SHP77 (cell line): ENCODE data around the gene FGL2.
"Not testable (repeated sequence)": the region's sequence is repeated elsewhere in the genome, so short reads cannot be mapped to it uniquely, and the experiment has no call there.

Experiments
- DNase-seq, 2 experiments: peaks; one replicate each; lab custom pipeline; 2025; lab: John Stamatoyannopoulos, UW

FGL2 gene

DNA sequence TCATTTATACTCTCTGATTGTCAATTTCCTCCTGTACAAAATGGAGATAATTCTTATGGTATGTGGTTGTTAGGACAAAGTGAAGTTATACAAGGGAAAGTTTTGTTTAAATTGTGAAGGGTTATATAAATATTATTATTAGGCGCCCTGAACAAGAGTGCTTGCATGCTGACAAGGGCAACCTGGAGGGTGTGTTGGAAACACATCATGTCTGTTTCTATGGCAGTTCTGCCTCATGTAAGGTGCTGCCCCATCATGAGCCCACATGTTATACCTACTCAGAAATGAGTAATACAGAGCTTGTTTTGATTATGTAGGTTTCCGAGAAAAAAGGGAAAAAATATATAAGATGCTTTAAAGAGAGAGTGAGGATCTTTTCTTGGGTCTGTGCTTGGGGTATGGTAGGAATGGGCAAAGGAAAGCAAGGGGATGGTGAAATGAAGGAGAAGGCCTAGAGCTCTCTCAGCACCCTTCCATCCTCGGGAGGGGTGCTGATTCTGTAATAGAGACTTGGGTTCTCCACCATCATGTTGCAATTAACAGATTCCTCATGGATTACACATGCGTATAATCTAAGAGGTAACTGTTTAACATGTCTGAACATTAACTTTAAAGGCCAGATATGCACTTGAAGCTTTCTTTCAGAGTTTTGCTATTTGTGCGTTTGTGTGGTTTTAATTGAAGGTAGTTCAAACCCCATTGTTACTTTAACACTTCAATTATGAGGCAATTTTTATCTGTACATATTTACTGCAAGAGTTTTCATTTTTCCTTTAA, 43.8 kb downstream of the FGL2 start:
- DNase-seq: not testable (repeated sequence)

DNA sequence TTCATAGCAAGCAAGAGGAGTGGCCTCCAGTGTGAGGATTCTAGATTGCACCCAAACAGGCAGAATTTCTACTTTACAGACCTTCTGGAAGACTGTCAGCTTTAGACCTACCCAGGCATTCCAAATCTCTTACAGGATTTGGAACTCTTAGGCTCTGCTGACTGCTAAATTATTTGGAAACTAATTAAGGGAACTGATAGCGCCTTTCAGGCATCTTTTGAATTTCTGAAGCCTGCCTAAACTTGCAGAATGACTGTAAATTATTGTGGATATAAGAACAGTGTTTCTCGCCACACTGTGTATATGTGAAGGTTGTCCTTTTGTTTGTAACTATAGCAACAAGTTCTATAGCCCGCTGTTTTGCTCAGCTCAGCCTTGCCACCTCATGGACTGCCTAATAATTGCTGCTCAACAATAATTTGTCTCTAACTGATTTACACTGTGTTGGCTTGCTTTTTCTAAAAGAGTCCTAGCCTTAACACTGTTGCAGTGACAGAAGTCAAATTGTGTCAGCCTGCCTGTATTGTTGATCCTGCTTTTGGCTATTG, 44.6 kb downstream of the FGL2 start:
- not testable (repeated sequence) for DNase-seq

DNA sequence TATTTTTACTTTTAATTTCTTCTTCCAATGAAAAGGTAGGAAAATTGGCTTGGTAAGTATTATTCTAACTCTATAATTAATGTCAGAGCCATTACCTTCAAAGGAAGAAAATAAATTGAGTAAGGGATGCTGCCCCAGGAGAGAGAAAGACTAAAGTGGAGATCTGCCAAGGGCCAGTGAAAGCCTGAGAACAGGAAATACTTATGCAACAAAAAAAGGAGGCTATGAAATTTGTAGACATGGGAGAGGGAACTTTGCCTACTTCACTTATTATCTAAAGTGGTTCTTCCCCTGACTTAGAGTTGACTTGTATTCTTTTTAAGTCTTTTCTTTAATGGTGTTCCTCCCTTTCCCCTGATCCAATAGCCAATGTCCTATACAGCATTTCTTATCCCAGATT, 47.4 kb downstream of the FGL2 start:
- DNase-seq: not testable (repeated sequence)
